Endodermal cell (in vitro differentiated cells): ENCODE results near the gene VPS39. TPM values are rescaled to one million over a fixed set of nuclear protein-coding genes. Genes with fewer than 3 reads are reported as not detected.

Experiments used
- DNase-seq: peaks from one replicate; pipeline ENCODE4 v3.0.0-alpha.2; 2017
- H3K27ac ChIP-seq: 2 replicates; pipeline ENCODE4 v1.5.1; 2013; ENCODE audit warnings: mild to moderate bottlenecking, low read depth, low read length, moderate library complexity
- H3K27me3 ChIP-seq: 2 replicates; pipeline ENCODE4 v1.6.1; 2013; ENCODE audit warnings: mild to moderate bottlenecking, low read length, moderate library complexity; ENCODE audit not compliant: insufficient read depth, control insufficient read depth, poor library complexity, severe bottlenecking
- H3K36me3 ChIP-seq: 2 replicates; pipeline ENCODE4 v1.7.0; 2013; ENCODE audit warnings: mild to moderate bottlenecking, low read length, moderate library complexity; ENCODE audit not compliant: control insufficient read depth, insufficient read depth
- H3K4me1 ChIP-seq: one replicate; pipeline ENCODE4 v1.7.0; 2013; ENCODE audit warnings: low read length; ENCODE audit not compliant: control insufficient read depth, insufficient read depth
- H3K4me3 ChIP-seq: 2 replicates; pipeline ENCODE4 v1.5.1; 2013; ENCODE audit warnings: mild to moderate bottlenecking, low read length, moderate library complexity
- H3K9ac ChIP-seq: 2 replicates; pipeline ENCODE4 v1.6.1; 2013; ENCODE audit warnings: mild to moderate bottlenecking, low read length, moderate library complexity; ENCODE audit not compliant: poor library complexity, severe bottlenecking; ENCODE audit errors: extremely low read depth
- H3K9me3 ChIP-seq: 2 replicates; pipeline ENCODE4 v1.6.1; 2013; ENCODE audit warnings: mild to moderate bottlenecking, low read length, moderate library complexity; ENCODE audit not compliant: control insufficient read depth
- H3K27ac Mint-ChIP-seq: 2 replicates; pipeline ENCODE4 v1.8.0; 2020; ENCODE audit warnings: mixed read lengths
- H3K27me3 Mint-ChIP-seq: 2 replicates; pipeline ENCODE4 v1.8.0; 2021; ENCODE audit warnings: mild to moderate bottlenecking, mixed read lengths; ENCODE audit not compliant: insufficient read depth
- H3K36me3 Mint-ChIP-seq: 2 replicates; pipeline ENCODE4 v1.8.0; 2020; ENCODE audit warnings: low read depth, mixed read lengths
- H3K4me1 Mint-ChIP-seq: 2 replicates; pipeline ENCODE4 v1.8.0; 2020; ENCODE audit warnings: mixed read lengths
- H3K4me3 Mint-ChIP-seq: 2 replicates; pipeline ENCODE4 v1.8.0; 2020; ENCODE audit warnings: mild to moderate bottlenecking, moderate library complexity, mixed read lengths
- H3K9me3 Mint-ChIP-seq: 2 replicates; pipeline ENCODE4 v1.8.0; 2020; ENCODE audit warnings: mild to moderate bottlenecking, mixed read lengths
- CTCF ChIP-seq: fragments of 200-600 bp; sonication (generic); conservative IDR thresholded peaks from 2 replicates; pipeline ENCODE4 v1.5.0; 2021; ENCODE audit warnings: antibody characterized with exemption, mild to moderate bottlenecking
- WGBS, 2 experiments: methylation state at CpG; one replicate each; pipeline versions ENCODE4 v1.1.5 to v1.1.7; 2013; ENCODE audit warnings: missing lambda C conversion rate in 2 of 2, mixed read lengths in 1 of 2; ENCODE audit not compliant: insufficient coverage in 1 of 2, insufficient read length in 1 of 2; 5-methylcytosine and 5-hydroxymethylcytosine counted together
- total RNA-seq, 2 donors: library from RNA; stranded (reverse); fragmentation: NEBNext Ultra II Directional in 1 of 2; extraction: Animal tissue kit (Norgen Biotek cat#: 25700) in 1 of 2; gene quantifications; 2 replicates in 1 of 2; 3 replicates in 1 of 2; pipeline ENCODE4 v1.2.1, GENCODE V29; 2021

VPS39 gene
- total RNA-seq, 2 donors from 2014 or later, result 60.4 to 69.8 TPM

- Mint-ChIP-seq H3K9me3 (peaks cover 23% of the 10 kb centered on the region), H3K27ac (no peak overlapping the region), H3K4me1 (peaks cover 14% of the 10 kb centered on the region), H3K4me3 (no peak overlapping the region), H3K36me3 (no peaks in the 10 kb centered on the region), H3K27me3 (peaks cover 13% of the 10 kb centered on the region)
- no peak overlapping the region for H3K4me3 ChIP-seq
- 80 to 93% methylated on average over 3 to 8 of the region's 8 CpGs for WGBS, 2 experiments
- no peak for TF ChIP-seq CTCF
- H3K27ac ChIP-seq, result no peak overlapping the region
- H3K4me1 ChIP-seq, result peaks cover 5% of the 10 kb centered on the region
- H3K27me3 ChIP-seq, result no peaks in the 10 kb centered on the region
- peaks cover 24% of the 10 kb centered on the region for H3K9me3 ChIP-seq
- no peaks in the 10 kb centered on the region for H3K36me3 ChIP-seq
- no peak overlapping the region for H3K9ac ChIP-seq
- peak; percentile 69 for DNase-seq
These were observed 67.6 kb downstream of the VPS39 start for GRCh38 chr15:42140383-42141070.

- Histone ChIP-seq H3K27me3 (no peaks in the 10 kb centered on the region), H3K9ac (no peak overlapping the region), H3K9me3 (peaks cover 24% of the 10 kb centered on the region), H3K36me3 (no peaks in the 10 kb centered on the region), H3K4me3 (peak overlapping the region; percentile 56), H3K4me1 (peaks cover 5% of the 10 kb centered on the region), H3K27ac (no peak overlapping the region)
- H3K9me3 Mint-ChIP-seq, result peaks cover 23% of the 10 kb centered on the region
- H3K36me3 Mint-ChIP-seq, result no peaks in the 10 kb centered on the region
- peaks cover 14% of the 10 kb centered on the region for H3K4me1 Mint-ChIP-seq
- DNase-seq, result peak; percentile 40
- 88 to 90% methylated on average over 4 to 6 of the region's 6 CpGs for WGBS, 2 experiments
- no peak overlapping the region for H3K27ac Mint-ChIP-seq
- no peak for TF ChIP-seq CTCF
- H3K27me3 Mint-ChIP-seq, result peaks cover 13% of the 10 kb centered on the region
- H3K4me3 Mint-ChIP-seq, result no peak overlapping the region
These were observed 68.5 kb downstream of the VPS39 start for GRCh38 chr15:42139596-42139995.

- peak; percentile 40 for DNase-seq
These were observed 69.1 kb downstream of the VPS39 start for GRCh38 chr15:42138968-42139386.

More at GRCh38 chr15:42138968-42139386, 69.1 kb downstream of the VPS39 start:
- peaks cover 5% of the 10 kb centered on the region for H3K4me1 ChIP-seq
- H3K9ac ChIP-seq, result no peak overlapping the region
- Mint-ChIP-seq H3K36me3 (no peaks in the 10 kb centered on the region), H3K27me3 (peaks cover 13% of the 10 kb centered on the region), H3K27ac (no peak overlapping the region), H3K4me1 (peaks cover 14% of the 10 kb centered on the region), H3K9me3 (peaks cover 23% of the 10 kb centered on the region), H3K4me3 (no peak overlapping the region)
- no peak overlapping the region for H3K27ac ChIP-seq
- peak overlapping the region; percentile 56 for H3K4me3 ChIP-seq
- no peaks in the 10 kb centered on the region for H3K36me3 ChIP-seq
- 80 to 88% methylated on average over 3 of the region's 3 CpGs for WGBS, 2 experiments
- no peak for TF ChIP-seq CTCF
- H3K27me3 ChIP-seq, result no peaks in the 10 kb centered on the region
- peaks cover 24% of the 10 kb centered on the region for H3K9me3 ChIP-seq
